ENCODE data around the gene RASA3. TPM values are rescaled to one million over a fixed set of nuclear protein-coding genes. Genes with fewer than 3 reads are reported as not detected.
"Not testable (repeated sequence)": the region's sequence is repeated elsewhere in the genome, so short reads cannot be mapped to it uniquely, and the experiment has no call there.

RASA3 gene
- total RNA-seq, 1 experiment from 2014 or later: 0.26 TPM

- DNase-seq: no peak
- Mint-ChIP-seq H3K27ac (ENCODE audit: unreplicated experiment) (no peak overlapping the region), H3K27me3 (ENCODE audit: unreplicated experiment) (peaks cover 4% of the 10 kb centered on the region), H3K9me3 (ENCODE audit: low read depth, unreplicated experiment) (no peaks in the 10 kb centered on the region), H3K4me1 (ENCODE audit: low read depth, unreplicated experiment) (peaks cover 3% of the 10 kb centered on the region), H3K36me3 (ENCODE audit: insufficient read depth, unreplicated experiment) (peaks cover 8% of the 10 kb centered on the region), H3K4me3 (ENCODE audit: low read depth, unreplicated experiment) (no peak overlapping the region)
- BruUV-seq (replicated peaks): no TSS peak
- intact Hi-C loops (cut with micrococcal nuclease; ENCODE audit: unreplicated experiment): no loop called here
- TF ChIP-seq CTCF (IDR thresholded peaks at IDR 0.05; ENCODE audit: unreplicated experiment): no peak
- CTCF ChIA-PET: interaction anchor here (0.6 kb wide), 1 partner anchor 29 kb away, joined by 3 read pairs; no protein-coding TSS in a partner anchor
These were observed 3.5 kb downstream of the RASA3 start for GRCh38 chr13:114128624-114129522.

GRCh38 chr13:114128348-114128623, 4.1 kb downstream of the RASA3 start:
- BruUV-seq (replicated peaks): no TSS peak
- intact Hi-C loops (cut with micrococcal nuclease; ENCODE audit: unreplicated experiment): no loop called here
- DNase-seq: no peak
- CTCF ChIA-PET: no interaction called here
- Mint-ChIP-seq H3K4me1 (ENCODE audit: low read depth, unreplicated experiment) (no peaks in the 10 kb centered on the region), H3K36me3 (ENCODE audit: insufficient read depth, unreplicated experiment) (peaks cover 8% of the 10 kb centered on the region), H3K9me3 (ENCODE audit: low read depth, unreplicated experiment) (no peaks in the 10 kb centered on the region), H3K27me3 (ENCODE audit: unreplicated experiment) (no peaks in the 10 kb centered on the region), H3K27ac (ENCODE audit: unreplicated experiment) (no peak overlapping the region), H3K4me3 (ENCODE audit: low read depth, unreplicated experiment) (no peak overlapping the region)
- TF ChIP-seq CTCF (IDR thresholded peaks at IDR 0.05; ENCODE audit: unreplicated experiment): no peak

GRCh38 chr13:114127473-114128347, 4.7 kb downstream of the RASA3 start:
- no peaks in the 10 kb centered on the region for H3K9me3 Mint-ChIP-seq (ENCODE audit: low read depth, unreplicated experiment)
- H3K27ac Mint-ChIP-seq (ENCODE audit: unreplicated experiment): no peak overlapping the region
- H3K4me1 Mint-ChIP-seq (ENCODE audit: low read depth, unreplicated experiment): no peaks in the 10 kb centered on the region
- H3K4me3 Mint-ChIP-seq (ENCODE audit: low read depth, unreplicated experiment): no peak overlapping the region
- CTCF ChIA-PET: no interaction called here
- H3K27me3 Mint-ChIP-seq (ENCODE audit: unreplicated experiment): no peaks in the 10 kb centered on the region
- no TSS peak for BruUV-seq (replicated peaks)
- intact Hi-C loops (cut with micrococcal nuclease; ENCODE audit: unreplicated experiment): no loop called here
- DNase-seq: no peak
- TF ChIP-seq CTCF (IDR thresholded peaks at IDR 0.05; ENCODE audit: unreplicated experiment): no peak
- peaks cover 8% of the 10 kb centered on the region for H3K36me3 Mint-ChIP-seq (ENCODE audit: insufficient read depth, unreplicated experiment)

GRCh38 chr13:114126789-114127472, 5.5 kb downstream of the RASA3 start:
- no peaks in the 10 kb centered on the region for H3K27me3 Mint-ChIP-seq (ENCODE audit: unreplicated experiment)
- no peaks in the 10 kb centered on the region for H3K9me3 Mint-ChIP-seq (ENCODE audit: low read depth, unreplicated experiment)
- peaks cover 7% of the 10 kb centered on the region for H3K36me3 Mint-ChIP-seq (ENCODE audit: insufficient read depth, unreplicated experiment)
- BruUV-seq (replicated peaks): no TSS peak
- no peak overlapping the region for H3K4me3 Mint-ChIP-seq (ENCODE audit: low read depth, unreplicated experiment)
- TF ChIP-seq CTCF (IDR thresholded peaks at IDR 0.05; ENCODE audit: unreplicated experiment): no peak
- no peak for DNase-seq
- no peak overlapping the region for H3K27ac Mint-ChIP-seq (ENCODE audit: unreplicated experiment)
- CTCF ChIA-PET: no interaction called here
- no peaks in the 10 kb centered on the region for H3K4me1 Mint-ChIP-seq (ENCODE audit: low read depth, unreplicated experiment)
- intact Hi-C loops (cut with micrococcal nuclease; ENCODE audit: unreplicated experiment): no loop called here

- H3K9me3 Mint-ChIP-seq (ENCODE audit: low read depth, unreplicated experiment); H3K27ac Mint-ChIP-seq (ENCODE audit: unreplicated experiment); H3K4me1 Mint-ChIP-seq (ENCODE audit: low read depth, unreplicated experiment); H3K36me3 Mint-ChIP-seq (ENCODE audit: insufficient read depth, unreplicated experiment); BruUV-seq (replicated peaks); H3K27me3 Mint-ChIP-seq (ENCODE audit: unreplicated experiment); H3K4me3 Mint-ChIP-seq (ENCODE audit: low read depth, unreplicated experiment); DNase-seq; CTCF ChIA-PET; intact Hi-C loops (cut with micrococcal nuclease; ENCODE audit: unreplicated experiment): not testable (repeated sequence)
These were observed 6.3 kb downstream of the RASA3 start for GRCh38 chr13:114126086-114126485.
